Kidney capillary endothelial cell (primary cell): ENCODE results near the gene EZH2.

Experiments
- DNase-seq: peaks from one replicate; pipeline ENCODE4 v3.0.0-alpha.2; 2018; ENCODE audit warnings: low spot score

The EZH2 gene

DNA sequence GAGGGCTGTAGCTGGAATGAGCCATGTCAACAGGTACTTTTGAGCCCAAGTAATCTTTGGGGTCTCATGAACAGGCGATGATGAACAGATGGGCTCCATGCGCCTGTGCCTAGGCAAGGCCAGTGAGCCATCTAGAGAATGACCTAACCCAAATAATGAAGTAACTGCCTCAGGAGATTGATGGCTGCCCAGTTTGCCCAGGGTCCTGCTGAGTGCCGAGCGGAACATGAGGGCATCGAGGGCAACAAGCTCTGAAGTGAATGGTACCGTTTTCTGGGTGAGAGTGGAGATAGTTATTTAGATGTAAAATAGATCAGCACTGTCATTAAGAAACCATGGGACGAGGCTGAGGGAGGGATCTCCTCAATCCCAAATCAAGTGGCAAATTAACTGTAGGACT, 77.9 kb downstream of the EZH2 start:
- no peak for DNase-seq

DNA sequence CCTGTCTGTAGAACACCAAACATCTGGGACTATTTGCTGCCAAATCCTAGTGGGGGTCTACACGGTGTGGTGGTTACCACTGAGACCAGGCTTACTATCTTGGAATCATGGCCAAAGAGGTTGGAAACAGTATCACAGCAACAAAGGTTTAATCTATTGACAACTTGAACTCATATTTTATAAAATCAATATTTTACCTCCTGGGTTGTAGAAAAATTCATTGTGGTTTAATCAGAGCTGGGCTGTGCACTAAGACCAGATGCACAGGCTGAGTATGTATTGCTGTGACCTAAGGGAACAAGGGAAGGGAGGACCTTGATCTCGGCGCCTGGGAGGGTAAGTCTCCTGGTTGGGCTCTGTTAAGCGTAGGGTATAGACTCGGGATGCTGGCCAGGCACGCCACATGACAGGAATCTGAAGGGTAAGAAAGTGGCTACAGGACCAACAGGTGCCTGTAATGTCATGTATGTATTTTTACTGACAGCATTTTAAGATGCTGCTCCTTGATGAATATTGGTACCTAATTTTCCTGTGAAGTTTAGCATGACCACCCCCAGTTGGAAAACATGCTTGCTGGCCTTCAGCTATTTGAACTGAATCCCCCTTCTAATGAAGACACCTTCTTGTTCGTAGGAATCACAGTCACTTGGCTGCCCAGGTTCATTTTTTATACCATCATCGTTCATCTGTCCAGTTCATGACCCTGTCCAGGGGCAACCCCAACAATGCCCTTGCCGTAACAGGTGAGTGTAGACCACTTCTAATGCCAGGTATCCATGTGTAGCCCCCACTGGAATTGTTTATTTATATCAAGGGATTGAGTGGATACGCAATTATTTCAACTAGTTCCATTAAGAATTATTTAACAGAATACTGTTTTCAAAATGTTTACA, 79.5 kb downstream of the EZH2 start:
- no peak for DNase-seq

DNA sequence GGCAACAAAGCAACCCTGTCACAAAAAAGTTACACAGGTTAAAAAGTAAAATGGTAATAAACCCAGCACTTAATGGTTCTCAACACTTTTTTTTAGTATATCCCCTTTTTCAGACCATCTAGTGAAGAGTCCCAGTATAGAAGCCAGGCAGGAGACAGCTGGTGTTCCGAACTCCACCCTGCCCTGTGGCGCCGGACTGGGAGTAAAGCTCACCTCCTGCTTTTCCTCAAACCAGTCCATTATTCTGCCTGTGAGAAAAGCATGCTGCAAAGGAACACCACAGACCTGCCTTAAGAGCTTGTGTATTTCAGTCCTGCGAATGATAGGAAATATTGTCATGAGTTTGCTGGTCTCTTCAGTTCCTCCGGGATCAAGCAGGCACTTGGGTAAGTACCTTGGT, 81.0 kb downstream of the EZH2 start:
- DNase-seq: no peak

DNA sequence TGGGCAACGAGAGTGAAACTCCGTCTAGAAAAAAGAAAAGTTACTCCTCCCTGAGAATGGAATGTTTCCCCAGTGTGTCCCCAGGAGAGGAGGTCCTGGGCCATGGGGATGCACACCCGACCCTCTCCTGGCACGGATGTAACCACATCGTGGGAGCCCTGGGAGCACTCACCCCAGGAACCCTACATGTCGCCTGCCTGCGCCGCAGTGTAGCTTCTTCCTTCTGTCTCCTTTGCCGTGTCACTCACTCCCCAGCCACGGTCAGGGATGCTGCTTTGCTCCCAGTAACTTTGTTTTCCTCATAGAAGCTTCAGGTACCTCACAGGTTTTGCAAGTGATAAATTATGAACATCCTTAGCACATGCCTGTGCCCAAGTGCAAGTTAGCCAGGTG, 82.0 kb downstream of the EZH2 start:
- DNase-seq: no peak

DNA sequence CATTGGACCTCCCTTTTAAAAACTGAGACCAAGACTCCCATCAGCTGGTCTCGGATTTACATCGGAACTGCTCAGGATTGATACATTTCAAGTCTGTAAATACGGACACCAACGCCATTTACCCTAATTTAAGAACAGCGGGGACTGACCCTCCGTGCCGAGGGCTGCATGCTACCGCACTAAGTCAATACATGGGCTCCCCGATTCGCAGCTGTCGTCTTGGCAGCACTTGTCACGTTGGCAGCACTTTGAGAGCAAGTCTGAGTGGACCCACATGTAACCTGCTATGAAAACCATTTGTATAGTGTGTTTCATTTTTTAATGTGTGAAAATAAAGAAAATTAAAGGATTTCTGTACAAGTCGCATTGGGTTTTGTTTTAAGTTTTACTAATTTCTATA, 83.4 kb downstream of the EZH2 start:
- DNase-seq: no peak

DNA sequence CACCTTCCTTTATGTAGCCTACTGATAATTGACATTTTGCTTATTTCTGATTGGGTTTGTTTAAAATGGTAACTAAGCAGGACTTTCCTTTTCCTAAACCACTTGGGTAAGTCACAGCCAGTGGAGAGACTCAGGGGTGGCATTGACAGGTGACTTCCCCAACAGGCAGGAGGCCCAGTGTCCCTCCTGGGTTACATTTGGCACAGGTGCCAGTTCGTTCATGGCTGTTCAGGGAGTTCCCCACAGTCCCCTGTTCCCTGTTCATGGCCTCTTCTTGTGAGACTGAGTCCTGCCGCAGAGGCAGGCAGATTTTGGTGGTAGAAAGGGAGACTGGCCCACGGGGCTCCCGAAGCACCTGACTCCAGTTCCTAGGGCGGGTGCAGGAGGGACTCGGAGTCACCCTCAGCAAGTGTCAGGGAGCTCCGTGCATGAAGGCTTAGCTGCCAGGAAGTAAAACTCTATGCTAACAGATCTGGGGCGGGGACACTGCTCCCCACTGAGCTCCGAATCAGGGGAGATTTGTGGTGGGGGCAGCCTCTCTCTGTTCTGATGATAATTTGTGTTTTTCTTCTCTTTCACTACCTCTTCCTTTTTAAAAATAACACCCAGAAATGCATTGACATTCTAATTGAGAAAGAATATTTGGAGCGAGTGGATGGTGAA, 84.1 kb downstream of the EZH2 start:
- DNase-seq: no peak

DNA sequence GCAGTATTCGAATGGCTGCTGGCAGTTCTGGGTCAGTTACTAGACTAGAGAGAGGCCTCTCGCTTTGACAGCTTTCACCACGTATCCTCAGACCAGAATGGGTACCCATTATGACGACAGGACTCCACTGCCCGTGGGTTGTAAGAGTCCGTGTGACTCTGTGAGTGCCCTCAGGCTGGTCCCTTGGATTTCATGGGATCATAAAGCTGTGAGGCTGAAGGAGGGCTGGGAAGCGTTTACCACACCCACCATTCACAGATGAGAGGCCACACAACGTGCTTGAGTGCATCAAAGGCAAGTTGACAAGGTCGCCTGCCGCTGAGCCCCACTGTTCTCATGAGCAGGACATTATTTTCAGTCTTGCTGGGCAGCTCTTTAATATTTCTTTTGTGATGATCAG, 87.2 kb downstream of the EZH2 start:
- no peak for DNase-seq

DNA sequence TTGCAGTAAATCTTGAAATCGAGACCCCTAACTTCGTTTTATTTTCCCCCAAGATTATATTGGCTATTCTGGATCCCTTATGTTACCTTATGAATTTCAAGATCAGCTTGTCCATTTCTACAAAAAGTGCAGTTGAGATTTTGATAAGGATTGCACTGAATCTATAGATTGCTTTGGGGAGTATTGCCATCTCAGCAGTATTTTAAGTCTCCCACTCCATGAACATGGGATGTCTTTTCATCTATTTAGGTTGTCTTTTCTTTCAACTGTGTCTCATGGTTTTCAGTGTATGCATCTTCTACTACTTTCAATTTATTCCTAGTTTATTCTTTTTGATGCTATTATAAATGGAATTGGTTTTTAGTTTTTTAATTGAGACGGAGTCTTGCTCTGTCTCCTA, 89.6 kb downstream of the EZH2 start:
- DNase-seq: no peak

DNA sequence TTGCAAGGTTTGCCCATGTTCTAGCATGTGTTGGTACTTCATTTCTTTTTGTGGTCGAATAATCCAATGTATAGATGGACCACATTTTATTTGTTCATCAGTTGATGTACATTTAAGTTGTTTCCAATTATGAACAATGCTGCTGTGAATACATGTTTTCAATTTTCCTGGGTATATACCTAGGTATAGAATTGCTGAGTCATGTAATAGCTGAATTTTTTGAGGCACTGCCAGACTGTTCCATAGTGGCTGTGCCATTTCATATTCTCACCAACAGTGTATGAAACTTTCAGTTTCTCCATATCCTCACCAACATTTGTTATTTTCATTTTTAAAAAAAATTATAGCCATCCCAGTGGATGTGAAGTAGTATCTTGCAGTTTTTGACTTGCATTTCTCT, 90.5 kb downstream of the EZH2 start:
- no peak for DNase-seq

DNA sequence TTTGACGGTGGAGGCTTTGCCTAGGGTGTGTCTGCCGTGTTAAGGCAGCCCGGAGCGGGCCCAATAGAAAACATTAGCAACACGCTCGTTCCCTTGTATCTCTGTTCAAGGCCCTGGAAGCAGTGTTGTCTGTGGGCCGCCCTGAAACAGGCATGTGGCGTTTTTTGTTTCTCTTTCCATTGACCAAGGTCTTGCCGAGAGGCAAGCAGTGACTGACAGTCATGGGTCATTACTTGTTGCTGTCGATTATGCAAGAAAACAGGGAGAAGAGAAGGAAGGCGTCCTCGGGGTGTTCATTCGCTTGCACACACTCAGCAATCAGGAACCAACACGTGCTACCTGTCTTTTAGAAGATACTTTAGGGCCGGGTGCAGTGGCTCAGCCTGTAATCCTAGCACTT, 92.5 kb downstream of the EZH2 start:
- DNase-seq: no peak

DNA sequence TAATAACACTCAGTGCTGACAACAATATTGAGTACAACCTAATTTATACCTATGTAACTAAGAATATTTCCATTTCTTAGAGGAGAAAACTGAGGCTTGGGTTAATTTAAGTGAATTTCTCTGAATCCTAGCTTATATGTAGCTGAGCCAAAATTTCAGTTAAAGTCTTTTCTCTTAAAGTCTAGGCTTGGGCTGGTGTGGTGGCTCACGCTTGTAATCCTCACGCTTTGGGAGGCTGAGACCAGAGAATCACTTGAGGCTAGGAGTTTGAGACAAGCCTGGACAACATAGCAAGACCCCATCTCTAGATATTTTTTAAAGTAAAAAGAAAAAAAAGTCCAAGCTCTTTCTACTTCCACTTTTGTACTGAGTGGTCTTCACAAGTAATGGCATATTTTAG, 93.2 kb downstream of the EZH2 start:
- DNase-seq: no peak

DNA sequence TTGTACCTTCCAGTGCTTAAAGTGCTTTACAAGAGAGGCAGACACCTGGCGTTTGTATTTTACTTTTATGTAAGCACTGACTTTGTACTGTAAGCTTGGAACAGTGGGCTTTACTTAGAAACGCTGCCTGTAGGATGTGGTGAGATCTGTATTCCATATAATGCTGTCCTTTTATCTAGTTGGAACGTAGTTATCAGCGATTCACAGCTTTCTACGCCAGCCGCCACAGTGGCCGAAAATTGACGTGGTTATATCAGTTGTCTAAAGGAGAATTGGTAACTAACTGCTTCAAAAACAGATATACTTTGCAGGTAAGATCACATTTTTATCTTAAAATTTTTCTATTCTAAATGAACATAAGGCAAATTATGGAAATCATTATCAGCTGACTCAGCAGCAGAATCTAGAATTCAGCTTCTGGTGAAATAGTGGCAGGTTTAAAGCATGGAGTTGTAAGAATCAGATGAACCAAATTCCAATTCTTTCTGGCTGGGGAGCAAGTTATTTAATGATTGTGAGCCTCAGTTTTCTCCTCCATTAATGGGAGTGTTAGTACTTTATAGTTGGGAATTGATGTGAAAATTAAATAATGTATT, 93.9 kb downstream of the EZH2 start:
- DNase-seq: no peak

DNA sequence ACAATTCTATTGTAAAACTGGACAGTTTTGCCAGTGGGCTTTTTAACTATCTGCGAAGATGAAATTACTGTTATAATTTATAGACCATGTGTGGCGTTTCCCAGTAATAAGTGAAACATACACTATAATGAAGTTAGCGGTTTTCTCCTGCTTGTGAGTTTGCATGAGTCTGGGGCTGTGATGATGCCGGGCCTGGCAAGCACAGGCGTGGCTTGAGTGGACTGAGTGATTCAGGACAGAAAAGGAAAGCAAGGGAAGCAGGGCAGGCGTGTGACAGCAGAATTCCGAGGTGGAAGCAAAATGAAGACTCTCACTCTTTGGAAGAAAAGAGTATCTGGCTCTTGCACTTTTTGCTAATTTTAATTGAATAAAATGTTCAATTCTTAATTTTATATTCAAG, 94.9 kb downstream of the EZH2 start:
- DNase-seq: no peak

DNA sequence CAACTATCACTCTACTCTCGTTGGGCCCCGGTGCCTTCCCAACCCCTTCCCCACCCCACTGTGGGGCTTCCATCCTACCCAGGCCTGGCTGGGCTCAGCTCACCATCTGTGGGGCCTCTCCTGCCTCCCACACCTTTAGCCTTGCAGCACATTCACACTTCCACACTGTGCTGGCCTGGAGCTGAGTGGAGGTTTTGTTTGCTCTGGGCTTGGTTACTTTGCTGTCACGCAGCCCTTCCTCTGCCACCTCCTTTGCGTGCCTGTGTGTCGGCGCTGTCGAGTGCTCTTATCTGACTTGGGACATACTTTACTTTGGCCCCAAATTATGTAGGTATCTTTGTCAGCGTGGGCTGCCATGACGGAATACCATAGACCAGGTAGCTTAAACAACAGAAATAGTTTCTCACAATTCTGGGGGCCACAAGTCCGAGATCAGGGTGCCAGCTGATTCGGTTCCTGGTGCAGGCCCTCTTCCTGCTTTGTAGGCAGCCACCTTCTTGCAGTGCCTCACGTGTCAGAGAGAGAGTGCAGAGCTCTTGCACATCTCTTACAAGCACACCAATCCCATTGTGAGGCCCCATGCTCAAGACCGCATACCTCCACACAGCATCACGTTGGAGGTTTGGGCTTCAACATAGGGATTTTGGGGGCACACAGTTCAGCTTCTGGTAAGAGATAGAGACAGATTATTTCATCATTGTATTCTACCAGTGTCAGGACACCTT, 96.4 kb downstream of the EZH2 start:
- no peak for DNase-seq

DNA sequence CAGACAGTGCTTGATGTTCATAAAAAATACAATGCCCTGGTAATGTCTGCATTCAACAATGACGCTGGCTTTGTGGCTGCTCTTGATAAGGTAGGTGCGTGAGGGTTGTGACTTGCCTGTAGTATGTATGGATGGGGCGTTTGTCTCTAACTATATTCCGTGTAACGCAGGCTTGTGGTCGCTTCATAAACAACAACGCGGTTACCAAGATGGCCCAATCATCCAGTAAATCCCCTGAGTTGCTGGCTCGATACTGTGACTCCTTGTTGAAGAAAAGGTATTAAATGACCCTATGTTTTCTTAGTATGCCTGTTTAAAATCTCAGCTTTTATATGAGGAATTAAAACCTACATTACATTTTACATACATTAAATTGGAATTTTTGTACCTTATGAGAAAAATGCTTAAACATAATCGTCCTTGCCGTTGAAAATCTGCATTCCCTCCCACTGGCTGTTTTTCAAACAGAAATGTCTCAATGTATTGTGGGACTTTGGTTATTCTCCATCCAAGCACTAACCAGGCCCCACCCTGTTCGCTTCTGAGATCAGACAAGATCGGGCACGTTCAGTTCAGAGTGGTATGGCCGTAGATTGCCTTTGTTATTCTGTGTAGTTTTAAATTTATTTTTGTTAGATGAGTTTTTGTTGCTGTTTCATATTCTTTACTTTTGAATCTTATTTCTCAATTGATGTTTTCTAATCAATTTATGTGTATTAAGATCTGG, 100.1 kb downstream of the EZH2 start:
- DNase-seq: no peak

DNA sequence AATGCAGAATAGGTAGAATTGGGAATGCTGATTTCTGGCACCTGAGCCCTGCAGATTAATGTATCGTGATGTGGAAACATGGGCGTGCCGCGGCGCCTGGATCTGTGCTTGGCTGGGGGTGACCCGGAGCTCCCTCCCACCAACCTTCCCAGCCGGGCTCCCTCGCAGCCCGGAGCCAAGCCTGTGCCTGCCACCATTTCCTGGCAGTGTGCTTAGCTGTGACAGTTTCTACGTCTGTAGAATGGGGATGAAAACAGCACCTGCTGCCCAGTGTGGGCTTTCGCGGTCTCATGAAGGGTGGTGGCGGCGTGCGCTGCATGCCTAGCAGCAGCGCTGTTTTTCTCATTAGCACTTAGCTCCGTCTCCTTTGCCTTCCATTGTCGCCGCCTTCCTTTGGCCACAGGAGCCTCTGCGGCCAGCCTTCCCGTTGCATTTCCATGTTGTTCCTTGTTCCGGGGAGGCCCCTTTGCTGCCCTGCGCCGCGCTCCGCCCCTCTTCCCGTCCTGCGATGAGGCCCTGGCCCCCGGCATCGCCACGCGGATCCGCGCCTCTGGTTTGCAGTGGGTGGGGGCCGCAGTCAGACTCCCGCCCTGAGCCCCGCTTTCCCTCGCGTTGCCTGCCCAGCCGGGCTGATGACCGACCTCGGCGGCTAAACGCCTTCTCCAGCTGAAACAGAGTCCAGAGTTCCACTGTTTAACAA, 101.2 kb downstream of the EZH2 start:
- DNase-seq: no peak

DNA sequence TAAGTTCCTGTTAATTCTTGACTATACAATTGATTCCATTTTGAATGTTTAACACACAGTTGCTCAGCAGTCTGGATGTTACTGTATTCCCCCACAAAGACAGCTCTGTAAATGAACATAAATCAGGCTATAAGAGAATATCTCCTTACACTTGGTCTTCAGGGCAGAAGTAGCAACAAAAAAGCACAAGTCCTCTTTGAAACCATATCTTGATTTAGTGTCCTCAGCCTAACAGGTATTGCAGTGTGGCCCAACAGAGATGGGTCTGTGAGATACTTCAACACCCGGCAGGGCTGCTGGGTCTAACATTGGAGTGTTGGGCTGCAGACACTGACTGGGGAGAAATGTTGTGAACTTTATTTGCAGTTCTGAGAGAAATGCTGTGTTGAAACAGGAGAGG, 109.6 kb downstream of the EZH2 start:
- no peak for DNase-seq

DNA sequence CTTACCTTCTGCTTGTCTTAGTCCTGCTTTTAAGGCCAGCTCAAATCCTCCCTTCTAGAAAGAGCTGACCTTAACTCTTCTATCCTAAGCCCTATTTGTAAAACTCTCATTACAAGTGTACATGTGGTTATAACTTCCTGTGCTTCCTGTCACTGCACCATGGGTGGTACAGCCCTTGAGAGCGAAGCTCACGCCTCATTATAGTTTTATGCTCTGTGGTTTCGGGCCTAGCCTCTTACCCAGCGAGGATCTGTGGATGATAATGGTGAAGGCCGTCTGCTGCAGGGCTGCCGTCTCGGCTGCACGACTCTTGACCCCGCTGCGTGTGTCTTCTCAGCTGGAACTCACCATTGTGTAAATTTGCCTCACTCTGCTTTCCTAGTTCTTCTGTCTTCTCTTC, 110.8 kb downstream of the EZH2 start:
- DNase-seq: no peak

DNA sequence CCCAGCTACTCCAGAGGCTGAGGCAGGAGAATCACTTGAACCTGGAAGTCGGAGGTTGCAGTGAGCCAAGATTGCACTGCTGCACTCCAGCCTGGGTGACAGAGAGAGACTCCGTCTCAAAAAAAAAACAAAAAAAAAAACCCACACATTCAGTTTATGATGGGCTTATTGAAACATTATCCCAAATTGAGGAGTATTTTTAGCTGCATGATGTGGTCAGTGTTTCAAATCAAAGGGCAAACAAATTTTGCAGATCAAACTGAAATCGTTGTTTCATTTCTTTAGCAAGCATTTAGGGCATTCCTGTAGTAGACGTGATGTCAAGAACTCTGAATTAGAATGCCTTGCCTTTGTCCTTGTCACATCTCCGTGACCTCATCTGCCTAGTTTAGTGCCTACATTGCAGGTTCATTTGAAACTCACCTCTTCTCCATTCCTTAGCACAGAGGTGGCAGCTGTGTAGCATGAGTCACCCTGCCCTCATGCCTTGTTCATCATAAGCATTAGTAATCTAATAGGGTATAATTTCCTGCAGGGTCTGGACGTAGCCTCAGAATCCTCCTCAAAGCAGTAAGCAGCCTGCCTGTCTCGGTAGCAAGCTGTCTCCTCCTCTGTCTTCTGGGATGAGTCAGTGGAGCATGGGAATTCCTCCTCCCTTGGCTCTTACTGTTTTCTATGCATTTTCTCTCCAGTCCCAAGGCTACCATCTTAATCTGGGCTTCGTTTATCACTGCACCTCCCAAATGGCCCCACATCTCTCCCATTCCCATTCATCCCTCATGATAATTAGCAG, 111.6 kb downstream of the EZH2 start:
- DNase-seq: peak; percentile 97

DNA sequence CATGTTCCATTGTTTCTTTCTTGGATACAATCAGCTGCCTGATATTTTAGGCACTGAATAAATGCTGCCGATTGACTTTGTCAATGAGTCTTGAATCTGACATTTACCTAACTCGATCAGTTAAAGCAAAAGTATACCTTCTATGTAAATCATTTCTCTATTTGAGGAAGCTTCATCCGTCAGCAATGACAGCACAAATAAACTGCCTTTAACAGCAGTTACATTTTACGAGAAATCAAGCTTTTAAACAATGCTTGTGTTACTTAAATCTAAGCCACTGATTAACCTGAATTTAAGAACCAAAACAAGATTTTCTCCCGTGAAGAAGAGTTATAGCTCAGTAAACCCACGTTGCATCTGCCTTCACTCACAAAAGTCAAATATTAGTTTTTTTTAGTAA, 114.1 kb downstream of the EZH2 start:
- no peak for DNase-seq

DNA sequence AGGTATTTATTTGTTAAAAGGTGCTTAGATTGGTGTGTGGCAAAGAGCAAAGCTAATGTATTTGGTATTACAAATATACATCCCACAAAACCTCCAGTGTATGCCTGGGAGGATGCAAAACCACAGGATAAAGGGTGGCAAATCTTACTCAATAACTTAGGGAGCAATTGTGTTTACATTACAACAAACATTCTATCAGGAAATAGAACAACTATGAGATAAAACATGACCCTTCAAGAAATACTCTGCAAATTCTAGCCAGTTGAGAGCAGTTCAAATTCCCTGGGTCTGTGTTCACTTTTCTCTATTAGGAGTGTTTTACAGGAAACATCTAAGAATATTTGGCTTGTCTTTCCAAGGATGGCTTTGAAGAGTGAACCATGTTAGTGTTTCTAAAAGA, 120.5 kb downstream of the EZH2 start:
- no peak for DNase-seq
